ENCODE measurements around the gene TGIF2.

GRCh38 chr20:36587388-36588070 is 14.1 kb downstream of the TGIF2 start:
- TF ChIP-seq, protein P1, sequence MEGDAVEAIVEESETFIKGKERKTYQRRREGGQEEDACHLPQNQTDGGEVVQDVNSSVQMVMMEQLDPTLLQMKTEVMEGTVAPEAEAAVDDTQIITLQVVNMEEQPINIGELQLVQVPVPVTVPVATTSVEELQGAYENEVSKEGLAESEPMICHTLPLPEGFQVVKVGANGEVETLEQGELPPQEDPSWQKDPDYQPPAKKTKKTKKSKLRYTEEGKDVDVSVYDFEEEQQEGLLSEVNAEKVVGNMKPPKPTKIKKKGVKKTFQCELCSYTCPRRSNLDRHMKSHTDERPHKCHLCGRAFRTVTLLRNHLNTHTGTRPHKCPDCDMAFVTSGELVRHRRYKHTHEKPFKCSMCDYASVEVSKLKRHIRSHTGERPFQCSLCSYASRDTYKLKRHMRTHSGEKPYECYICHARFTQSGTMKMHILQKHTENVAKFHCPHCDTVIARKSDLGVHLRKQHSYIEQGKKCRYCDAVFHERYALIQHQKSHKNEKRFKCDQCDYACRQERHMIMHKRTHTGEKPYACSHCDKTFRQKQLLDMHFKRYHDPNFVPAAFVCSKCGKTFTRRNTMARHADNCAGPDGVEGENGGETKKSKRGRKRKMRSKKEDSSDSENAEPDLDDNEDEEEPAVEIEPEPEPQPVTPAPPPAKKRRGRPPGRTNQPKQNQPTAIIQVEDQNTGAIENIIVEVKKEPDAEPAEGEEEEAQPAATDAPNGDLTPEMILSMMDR (IDR thresholded peaks at IDR 0.05; ENCODE audit: control extremely low read depth in 1 of 3, insufficient read depth in 1 of 3, low read depth in 1 of 3, low read length in 3 of 3), result no peak
- TF ChIP-seq BCL11A (IDR thresholded peaks at IDR 0.05; ENCODE audit: low read depth in 2 of 2, low read length in 2 of 2), result no peak
- TF ChIP-seq HDAC2 (IDR thresholded peaks at IDR 0.05; ENCODE audit: borderline replicate concordance in 1 of 2, low read depth in 2 of 2, low read length in 2 of 2), result no peak
- no peak for TF ChIP-seq TEAD4 (IDR thresholded peaks at IDR 0.05; ENCODE audit: low read depth, low read length)
